Measurements from ENCODE around the gene VSIG10L. TPM values are rescaled to one million over a fixed set of nuclear protein-coding genes. Genes with fewer than 3 reads are reported as not detected.

Gene VSIG10L
- total RNA-seq, 2 donors from 2014 or later: 0.22 TPM; not detected in 1

GRCh38 chr19:51301266-51301665 lies 40.7 kb downstream of the VSIG10L start:
- Mint-ChIP-seq H3K4me1 (peaks cover 3% of the 10 kb centered on the region), H3K4me3 (no peak overlapping the region), H3K27me3 (peaks cover 21% of the 10 kb centered on the region), H3K27ac (no peak overlapping the region), H3K36me3 (ENCODE audit: low read depth) (no peaks in the 10 kb centered on the region)
- no peak for ATAC-seq
- DNase-seq: no peak
- H3K9me3 ChIP-seq (ENCODE audit: control insufficient read depth, low read length, poor library complexity, severe bottlenecking): no peaks in the 10 kb centered on the region

GRCh38 chr19:51297406-51297805 lies 44.5 kb downstream of the VSIG10L start:
- Mint-ChIP-seq H3K4me3 (no peak overlapping the region), H3K36me3 (ENCODE audit: low read depth) (no peaks in the 10 kb centered on the region), H3K4me1 (peaks cover 3% of the 10 kb centered on the region), H3K27ac (no peak overlapping the region), H3K27me3 (peaks cover 38% of the 10 kb centered on the region)
- H3K9me3 ChIP-seq (ENCODE audit: control insufficient read depth, low read length, poor library complexity, severe bottlenecking): no peaks in the 10 kb centered on the region
- DNase-seq (no peak), ATAC-seq (no peak)

- Mint-ChIP-seq H3K4me3 (no peak overlapping the region), H3K27me3 (peaks cover 43% of the 10 kb centered on the region), H3K36me3 (ENCODE audit: low read depth) (no peaks in the 10 kb centered on the region), H3K27ac (no peak overlapping the region), H3K4me1 (peaks cover 3% of the 10 kb centered on the region)
- no peak for ATAC-seq
- DNase-seq: no peak
- no peaks in the 10 kb centered on the region for H3K9me3 ChIP-seq (ENCODE audit: control insufficient read depth, low read length, poor library complexity, severe bottlenecking)
Observed at GRCh38 chr19:51296336-51297093, 45.4 kb downstream of the VSIG10L start.

- no peak for ATAC-seq
- Mint-ChIP-seq H3K4me3 (no peak overlapping the region), H3K4me1 (peaks cover 3% of the 10 kb centered on the region), H3K27me3 (peaks cover 50% of the 10 kb centered on the region), H3K27ac (no peak overlapping the region), H3K36me3 (ENCODE audit: low read depth) (no peaks in the 10 kb centered on the region)
- no peaks in the 10 kb centered on the region for H3K9me3 ChIP-seq (ENCODE audit: control insufficient read depth, low read length, poor library complexity, severe bottlenecking)
- DNase-seq: no peak
Observed at GRCh38 chr19:51295382-51296126, 46.4 kb downstream of the VSIG10L start.

- DNase-seq (no peak), ATAC-seq (no peak)
- H3K4me3 Mint-ChIP-seq: no peak overlapping the region
- no peak overlapping the region for H3K27ac Mint-ChIP-seq
- no peaks in the 10 kb centered on the region for H3K36me3 Mint-ChIP-seq (ENCODE audit: low read depth)
- H3K4me1 Mint-ChIP-seq: peaks cover 3% of the 10 kb centered on the region
- peaks cover 56% of the 10 kb centered on the region for H3K27me3 Mint-ChIP-seq
- no peaks in the 10 kb centered on the region for H3K9me3 ChIP-seq (ENCODE audit: control insufficient read depth, low read length, poor library complexity, severe bottlenecking)
Observed at GRCh38 chr19:51294977-51295375, 47.0 kb downstream of the VSIG10L start.

- Mint-ChIP-seq H3K4me1 (peaks cover 3% of the 10 kb centered on the region), H3K36me3 (ENCODE audit: low read depth) (no peaks in the 10 kb centered on the region), H3K27me3 (peaks cover 60% of the 10 kb centered on the region), H3K4me3 (no peak overlapping the region), H3K27ac (no peak overlapping the region)
- ATAC-seq: no peak
- no peaks in the 10 kb centered on the region for H3K9me3 ChIP-seq (ENCODE audit: control insufficient read depth, low read length, poor library complexity, severe bottlenecking)
- DNase-seq: no peak
Observed at GRCh38 chr19:51294211-51294976, 47.5 kb downstream of the VSIG10L start.

GRCh38 chr19:51293571-51294210 lies 48.2 kb downstream of the VSIG10L start:
- Mint-ChIP-seq H3K27me3 (peaks cover 60% of the 10 kb centered on the region), H3K4me3 (no peak overlapping the region), H3K4me1 (peaks cover 3% of the 10 kb centered on the region), H3K36me3 (ENCODE audit: low read depth) (no peaks in the 10 kb centered on the region), H3K27ac (no peak overlapping the region)
- no peaks in the 10 kb centered on the region for H3K9me3 ChIP-seq (ENCODE audit: control insufficient read depth, low read length, poor library complexity, severe bottlenecking)
- ATAC-seq: no peak
- no peak for DNase-seq

GRCh38 chr19:51292971-51293370 lies 49.0 kb downstream of the VSIG10L start:
- Mint-ChIP-seq H3K4me3 (no peak overlapping the region), H3K4me1 (peaks cover 3% of the 10 kb centered on the region), H3K36me3 (ENCODE audit: low read depth) (no peaks in the 10 kb centered on the region), H3K27me3 (peaks cover 54% of the 10 kb centered on the region), H3K27ac (no peak overlapping the region)
- H3K9me3 ChIP-seq (ENCODE audit: control insufficient read depth, low read length, poor library complexity, severe bottlenecking): no peaks in the 10 kb centered on the region
- ATAC-seq (no peak), DNase-seq (no peak)

- no peak overlapping the region for H3K27ac Mint-ChIP-seq
- no peak for DNase-seq
- H3K9me3 ChIP-seq (ENCODE audit: control insufficient read depth, low read length, poor library complexity, severe bottlenecking): no peaks in the 10 kb centered on the region
- H3K4me1 Mint-ChIP-seq: no peaks in the 10 kb centered on the region
- H3K36me3 Mint-ChIP-seq (ENCODE audit: low read depth): no peaks in the 10 kb centered on the region
- H3K27me3 Mint-ChIP-seq: peaks cover 34% of the 10 kb centered on the region
- no peak for ATAC-seq
- no peak overlapping the region for H3K4me3 Mint-ChIP-seq
Observed at GRCh38 chr19:51289635-51290034, 52.3 kb downstream of the VSIG10L start.

GRCh38 chr19:51285682-51286081 lies 56.3 kb downstream of the VSIG10L start:
- H3K27me3 Mint-ChIP-seq: peaks cover 12% of the 10 kb centered on the region

GRCh38 chr19:51282335-51282734 lies 59.6 kb downstream of the VSIG10L start:
- H3K27me3 Mint-ChIP-seq: peaks cover 8% of the 10 kb centered on the region
- no peak overlapping the region for H3K4me3 Mint-ChIP-seq
- H3K36me3 Mint-ChIP-seq (ENCODE audit: low read depth): peaks cover 2% of the 10 kb centered on the region

More at GRCh38 chr19:51285682-51286081, 56.3 kb downstream of the VSIG10L start:
- Mint-ChIP-seq H3K4me1 (no peaks in the 10 kb centered on the region), H3K36me3 (ENCODE audit: low read depth) (no peaks in the 10 kb centered on the region), H3K27ac (no peak overlapping the region), H3K4me3 (no peak overlapping the region)
- no peaks in the 10 kb centered on the region for H3K9me3 ChIP-seq (ENCODE audit: control insufficient read depth, low read length, poor library complexity, severe bottlenecking)
- DNase-seq (no peak), ATAC-seq (no peak)

More at GRCh38 chr19:51282335-51282734, 59.6 kb downstream of the VSIG10L start:
- no peaks in the 10 kb centered on the region for H3K9me3 ChIP-seq (ENCODE audit: control insufficient read depth, low read length, poor library complexity, severe bottlenecking)
- ATAC-seq (no peak), DNase-seq (no peak)
- Mint-ChIP-seq H3K27ac (no peak overlapping the region), H3K4me1 (no peaks in the 10 kb centered on the region)
